Smooth muscle cell (in vitro differentiated cells): ENCODE data around the gene KRTAP10-2. TPM values are rescaled to one million over a fixed set of nuclear protein-coding genes. Genes with fewer than 3 reads are reported as not detected.
"Not testable (repeated sequence)": the region's sequence is repeated elsewhere in the genome, so short reads cannot be mapped to it uniquely, and the experiment has no call there.

ENCODE experiments used
- DNase-seq: peaks from one replicate; lab custom pipeline; 2025; ENCODE audit not compliant: unreplicated experiment; lab: John Stamatoyannopoulos, UW
- H2AFZ ChIP-seq: fragments of 200-600 bp; sonication (generic); 2 replicates; pipeline ENCODE4 v1.6.0; 2016; ENCODE audit warnings: antibody characterized with exemption, low read depth, mild to moderate bottlenecking
- H3F3A ChIP-seq: fragments of 200-600 bp; sonication (generic); 2 replicates; pipeline ENCODE4 v1.6.0; 2017; ENCODE audit warnings: antibody characterized with exemption, low read depth
- H3K27ac ChIP-seq: fragments of 200-600 bp; sonication (generic); 2 replicates; pipeline ENCODE4 v1.5.1; 2016; ENCODE audit warnings: low read depth, mild to moderate bottlenecking
- H3K27me3 ChIP-seq: fragments of 200-600 bp; sonication (generic); 2 replicates; pipeline ENCODE4 v1.6.1; 2016; ENCODE audit warnings: low read depth, mild to moderate bottlenecking
- H3K36me3 ChIP-seq: fragments of 200-600 bp; sonication (generic); 2 replicates; pipeline ENCODE4 v1.5.1; 2016; ENCODE audit warnings: low read depth
- H3K4me1 ChIP-seq: fragments of 200-600 bp; sonication (generic); 2 replicates; pipeline ENCODE4 v1.5.1; 2016; ENCODE audit warnings: low read depth
- H3K4me2 ChIP-seq: fragments of 200-600 bp; sonication (generic); 2 replicates; pipeline ENCODE4 v1.6.0; 2016; ENCODE audit warnings: mild to moderate bottlenecking
- H3K4me3 ChIP-seq: fragments of 200-600 bp; sonication (generic); 2 replicates; pipeline ENCODE4 v1.5.1; 2016; ENCODE audit warnings: mild to moderate bottlenecking
- H3K79me2 ChIP-seq: fragments of 200-600 bp; sonication (generic); 2 replicates; pipeline ENCODE4 v1.6.0; 2016; ENCODE audit warnings: low read depth, mild to moderate bottlenecking
- H3K9ac ChIP-seq: fragments of 200-600 bp; sonication (generic); 2 replicates; pipeline ENCODE4 v1.6.0; 2016; ENCODE audit warnings: low read depth
- H3K9me3 ChIP-seq: fragments of 200-600 bp; sonication (generic); replicated peaks from 2 replicates; pipeline ENCODE4 v1.5.1; 2016; ENCODE audit warnings: low read depth
- H4K20me1 ChIP-seq: fragments of 200-600 bp; sonication (generic); 2 replicates; pipeline ENCODE4 v1.6.0; 2016; ENCODE audit warnings: low read depth
- WGBS: methylation state at CpG from one replicate; pipeline ENCODE4 v1.1.7; 2016; ENCODE audit warnings: low lambda C conversion rate; 5-methylcytosine and 5-hydroxymethylcytosine counted together
- polyA plus RNA-seq: library from polyadenylated mRNA; unstranded; fragments of >200 nt; fragmentation: Nextera tagmentation; extraction: Ambion mirVana; gene quantifications from 2 replicates; pipeline ENCODE4 v1.2.1, GENCODE V29; 2016
- total RNA-seq: library from RNA; depleted of rRNA; stranded (reverse); fragments of >200 nt; gene quantifications from 2 replicates; pipeline ENCODE4 v1.2.3, GENCODE V29; 2014
- TF ChIP-seq, protein P1 (sequence below): fragments of 200-600 bp; sonication (generic); IDR thresholded peaks from 2 replicates; pipeline ENCODE4 v1.5.1; 2017; ENCODE audit warnings: borderline replicate concordance, mild to moderate bottlenecking, antibody characterized with exemption; ENCODE audit not compliant: insufficient read depth, poor library complexity, severe bottlenecking

The KRTAP10-2 gene
- total and polyA plus RNA-seq, 2 experiments from 2014 or later, result not detected

DNA sequence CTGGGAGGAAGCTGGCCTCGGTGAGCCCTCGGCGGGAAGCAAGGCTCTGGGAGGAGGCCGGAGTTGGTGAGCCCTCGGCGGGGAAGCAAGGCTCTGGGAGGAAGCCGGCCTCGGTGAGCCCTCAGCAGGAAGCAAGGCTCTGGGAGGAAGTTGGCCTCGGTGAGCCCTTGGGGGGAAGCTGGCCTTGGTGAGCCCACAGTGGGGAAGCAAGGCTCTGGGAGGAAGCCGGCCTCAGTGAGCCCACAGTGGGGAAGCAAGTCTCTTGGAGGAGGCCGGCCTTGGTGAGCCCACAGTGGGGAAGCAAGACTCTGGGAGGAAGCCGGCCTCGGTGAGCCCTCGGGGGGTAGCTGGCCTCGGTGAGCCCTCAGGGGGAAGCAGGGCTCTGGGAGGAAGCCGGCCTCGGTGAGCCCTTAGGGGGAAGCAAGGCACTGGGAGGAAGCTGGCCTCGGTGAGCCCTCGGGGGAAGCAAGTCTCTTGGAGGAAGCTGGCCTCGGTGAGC is 47.4 kb downstream of the KRTAP10-2 start:
- DNase-seq, result no peak
- Histone ChIP-seq H3K79me2 (no peaks in the 10 kb centered on the region), H3K27ac (no peak overlapping the region), H3K9ac (no peak overlapping the region), H4K20me1 (peaks cover 14% of the 10 kb centered on the region), H3K4me2 (no peak overlapping the region), H2AFZ (no peak overlapping the region), H3K27me3 (no peaks in the 10 kb centered on the region), H3K9me3 (no peaks in the 10 kb centered on the region), H3K36me3 (no peaks in the 10 kb centered on the region), H3F3A (no peaks in the 10 kb centered on the region), H3K4me1 (no peaks in the 10 kb centered on the region), H3K4me3 (no peak overlapping the region)
- 91% methylated on average over 20 of the region's 20 CpGs for WGBS
- TF ChIP-seq, protein P1, sequence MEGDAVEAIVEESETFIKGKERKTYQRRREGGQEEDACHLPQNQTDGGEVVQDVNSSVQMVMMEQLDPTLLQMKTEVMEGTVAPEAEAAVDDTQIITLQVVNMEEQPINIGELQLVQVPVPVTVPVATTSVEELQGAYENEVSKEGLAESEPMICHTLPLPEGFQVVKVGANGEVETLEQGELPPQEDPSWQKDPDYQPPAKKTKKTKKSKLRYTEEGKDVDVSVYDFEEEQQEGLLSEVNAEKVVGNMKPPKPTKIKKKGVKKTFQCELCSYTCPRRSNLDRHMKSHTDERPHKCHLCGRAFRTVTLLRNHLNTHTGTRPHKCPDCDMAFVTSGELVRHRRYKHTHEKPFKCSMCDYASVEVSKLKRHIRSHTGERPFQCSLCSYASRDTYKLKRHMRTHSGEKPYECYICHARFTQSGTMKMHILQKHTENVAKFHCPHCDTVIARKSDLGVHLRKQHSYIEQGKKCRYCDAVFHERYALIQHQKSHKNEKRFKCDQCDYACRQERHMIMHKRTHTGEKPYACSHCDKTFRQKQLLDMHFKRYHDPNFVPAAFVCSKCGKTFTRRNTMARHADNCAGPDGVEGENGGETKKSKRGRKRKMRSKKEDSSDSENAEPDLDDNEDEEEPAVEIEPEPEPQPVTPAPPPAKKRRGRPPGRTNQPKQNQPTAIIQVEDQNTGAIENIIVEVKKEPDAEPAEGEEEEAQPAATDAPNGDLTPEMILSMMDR, result no peak

DNA sequence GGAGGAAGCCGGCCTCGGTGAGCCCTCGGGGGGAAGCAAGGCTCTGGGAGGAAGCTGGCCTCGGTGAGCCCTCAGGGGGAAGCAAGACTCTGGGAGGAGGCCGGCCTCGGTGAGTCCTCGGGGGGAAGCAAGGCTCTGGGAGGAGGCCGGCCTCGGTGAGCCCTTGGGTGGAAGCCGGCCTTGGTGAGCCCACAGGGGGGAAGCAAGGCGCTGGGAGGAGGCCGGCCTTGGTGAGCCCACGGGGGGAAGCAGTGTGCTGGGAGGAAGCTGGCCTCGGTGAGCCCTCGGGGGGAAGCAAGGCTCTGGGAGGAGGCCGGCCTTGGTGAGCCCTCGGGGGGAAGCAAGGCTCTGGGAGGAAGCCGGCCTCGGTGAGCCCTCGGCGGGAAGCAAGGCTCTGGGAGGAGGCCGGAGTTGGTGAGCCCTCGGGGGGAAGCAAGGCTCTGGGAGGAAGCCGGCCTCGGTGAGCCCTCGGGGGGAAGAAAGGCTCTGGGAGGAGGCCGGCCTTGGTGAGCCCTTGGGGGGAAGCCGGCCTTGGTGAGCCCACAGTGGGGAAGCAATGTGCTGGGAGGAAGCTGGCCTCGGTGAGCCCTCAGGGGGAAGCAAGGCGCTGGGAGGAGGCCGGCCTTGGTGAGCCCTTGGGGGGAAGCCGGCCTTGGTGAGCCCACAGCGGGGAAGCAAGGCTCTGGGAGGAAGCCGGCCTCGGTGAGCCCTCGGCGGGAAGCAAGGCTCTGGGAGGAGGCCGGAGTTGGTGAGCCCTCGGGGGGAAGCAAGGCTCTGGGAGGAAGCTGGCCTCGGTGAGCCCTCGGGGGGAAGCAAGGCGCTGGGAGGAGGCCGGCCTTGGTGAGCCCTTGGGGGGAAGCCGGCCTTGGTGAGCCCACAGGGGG is 48.1 kb downstream of the KRTAP10-2 start:
- H3K9me3 ChIP-seq, H3F3A ChIP-seq, H3K36me3 ChIP-seq, H3K4me2 ChIP-seq, H3K9ac ChIP-seq, H3K27me3 ChIP-seq, H3K4me3 ChIP-seq, DNase-seq, H3K4me1 ChIP-seq, H3K79me2 ChIP-seq, H3K27ac ChIP-seq, H2AFZ ChIP-seq: not testable (repeated sequence)
- 96% methylated on average over 40 of the region's 44 CpGs for WGBS
- peaks cover 14% of the 10 kb centered on the region for H4K20me1 ChIP-seq

DNA sequence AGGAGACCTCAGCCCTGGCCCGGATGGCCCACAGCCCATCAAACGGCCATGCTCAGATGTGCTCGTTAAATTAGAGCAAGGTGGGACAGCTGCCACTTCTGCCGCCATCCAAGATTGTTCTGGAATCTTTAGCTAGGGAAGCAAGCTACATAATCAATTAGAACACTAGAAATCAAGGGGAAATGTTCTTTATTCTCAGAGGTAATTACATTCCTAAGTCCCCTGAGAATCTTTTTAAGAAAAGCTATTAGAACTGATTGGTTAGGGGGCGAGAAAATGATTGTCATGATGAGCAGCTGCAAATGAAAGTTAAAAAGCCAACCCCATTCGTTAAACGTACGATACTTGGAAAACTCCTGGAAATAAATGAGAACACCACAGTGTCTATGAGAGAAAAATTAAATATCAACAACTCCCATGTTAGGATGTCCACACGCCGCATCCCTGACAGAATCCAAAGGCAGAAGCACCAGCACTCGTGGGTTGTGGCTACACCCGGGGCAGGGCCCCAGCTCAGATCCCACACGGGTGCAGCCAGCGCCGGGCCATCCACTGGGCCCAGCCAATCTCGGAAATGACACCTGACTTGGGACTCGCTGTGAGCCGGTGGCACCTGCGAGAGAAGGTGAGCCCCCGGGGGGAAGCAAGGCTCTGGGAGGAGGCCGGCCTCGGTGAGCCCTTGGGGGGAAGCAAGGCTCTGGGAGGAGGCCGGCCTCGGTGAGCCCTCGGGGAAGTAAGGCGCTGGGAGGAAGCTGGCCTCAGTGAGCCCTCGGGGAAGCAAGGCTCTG is 48.9 kb downstream of the KRTAP10-2 start:
- no peaks in the 10 kb centered on the region for H3K36me3 ChIP-seq
- TF ChIP-seq, protein P1, result no peak
- no peak overlapping the region for H2AFZ ChIP-seq
- no peaks in the 10 kb centered on the region for H3F3A ChIP-seq
- 95% methylated on average over 26 of the region's 27 CpGs for WGBS
- H3K4me1 ChIP-seq, result no peaks in the 10 kb centered on the region
- H3K9ac ChIP-seq, result no peak overlapping the region
- H3K27ac ChIP-seq, result no peak overlapping the region
- H3K4me3 ChIP-seq, result no peak overlapping the region
- H3K79me2 ChIP-seq, result no peaks in the 10 kb centered on the region
- no peaks in the 10 kb centered on the region for H3K9me3 ChIP-seq
- H3K27me3 ChIP-seq, result no peaks in the 10 kb centered on the region
- no peak overlapping the region for H3K4me2 ChIP-seq
- peaks cover 14% of the 10 kb centered on the region for H4K20me1 ChIP-seq
- DNase-seq, result no peak

Other genes with a start within 250 kb of the KRTAP10-2 start
- gene CFAP410, start 212.1 kb downstream of the KRTAP10-2 start, total RNA-seq, result 6.5 and 12.4 TPM in 2 replicates
- 21.7 and 28.3 TPM in 2 replicates for gene CFAP410, start 212.1 kb downstream of the KRTAP10-2 start, polyA plus RNA-seq
- gene TRPM2, start 197.9 kb downstream of the KRTAP10-2 start, total RNA-seq, result 0.31 TPM in 1 of 2 replicates, not detected in the other
- not detected in 2 replicates for gene TRPM2, start 197.9 kb downstream of the KRTAP10-2 start, polyA plus RNA-seq
- gene LRRC3, start 96.0 kb downstream of the KRTAP10-2 start, total RNA-seq, result 3.3 and 4.9 TPM in 2 replicates
- gene LRRC3, start 96.0 kb downstream of the KRTAP10-2 start, polyA plus RNA-seq, result 5.3 and 5.8 TPM in 2 replicates
- gene KRTAP10-1, start 11.3 kb downstream of the KRTAP10-2 start, total RNA-seq, result not detected in 2 replicates
- gene KRTAP10-1, start 11.3 kb downstream of the KRTAP10-2 start, polyA plus RNA-seq, result 0.67 TPM in 1 of 2 replicates, not detected in the other
- not detected in 2 replicates for gene KRTAP10-3, start 7.3 kb upstream of the KRTAP10-2 start, total RNA-seq
- gene KRTAP10-3, start 7.3 kb upstream of the KRTAP10-2 start, polyA plus RNA-seq, result not detected in 2 replicates
- gene KRTAP10-4, start 22.2 kb upstream of the KRTAP10-2 start, total RNA-seq, result not detected in 2 replicates
- gene KRTAP10-4, start 22.2 kb upstream of the KRTAP10-2 start, polyA plus RNA-seq, result not detected in 2 replicates
- gene KRTAP10-5, start 29.1 kb upstream of the KRTAP10-2 start, total RNA-seq, result not detected in 2 replicates
- not detected in 2 replicates for gene KRTAP10-5, start 29.1 kb upstream of the KRTAP10-2 start, polyA plus RNA-seq
- not detected in 2 replicates for gene KRTAP10-6, start 41.0 kb upstream of the KRTAP10-2 start, total RNA-seq
- gene KRTAP10-6, start 41.0 kb upstream of the KRTAP10-2 start, polyA plus RNA-seq, result 0.38 TPM in 1 of 2 replicates, not detected in the other
- gene KRTAP10-7, start 49.1 kb upstream of the KRTAP10-2 start, total RNA-seq, result not detected in 2 replicates
- gene KRTAP10-7, start 49.1 kb upstream of the KRTAP10-2 start, polyA plus RNA-seq, result not detected in 2 replicates
- gene KRTAP10-8, start 60.6 kb upstream of the KRTAP10-2 start, total RNA-seq, result not detected in 2 replicates
- gene KRTAP10-8, start 60.6 kb upstream of the KRTAP10-2 start, polyA plus RNA-seq, result not detected in 2 replicates
- not detected in 2 replicates for gene KRTAP10-9, start 75.6 kb upstream of the KRTAP10-2 start, total RNA-seq
- gene KRTAP10-9, start 75.6 kb upstream of the KRTAP10-2 start, polyA plus RNA-seq, result not detected in 2 replicates
- not detected in 2 replicates for gene KRTAP10-10, start 85.9 kb upstream of the KRTAP10-2 start, total RNA-seq
- not detected in 2 replicates for gene KRTAP10-10, start 85.9 kb upstream of the KRTAP10-2 start, polyA plus RNA-seq
- gene KRTAP10-11, start 94.9 kb upstream of the KRTAP10-2 start, total RNA-seq, result not detected in 2 replicates
- gene KRTAP10-11, start 94.9 kb upstream of the KRTAP10-2 start, polyA plus RNA-seq, result not detected in 2 replicates
- not detected in 2 replicates for gene KRTAP12-4, start 103.2 kb upstream of the KRTAP10-2 start, total RNA-seq
- not detected in 2 replicates for gene KRTAP12-4, start 103.2 kb upstream of the KRTAP10-2 start, polyA plus RNA-seq
- gene KRTAP12-3, start 106.4 kb upstream of the KRTAP10-2 start, total RNA-seq, result not detected in 2 replicates
- gene KRTAP12-3, start 106.4 kb upstream of the KRTAP10-2 start, polyA plus RNA-seq, result not detected in 2 replicates
- not detected in 2 replicates for gene KRTAP12-2, start 115.4 kb upstream of the KRTAP10-2 start, total RNA-seq
- not detected in 2 replicates for gene KRTAP12-2, start 115.4 kb upstream of the KRTAP10-2 start, polyA plus RNA-seq
- gene KRTAP12-1, start 130.7 kb upstream of the KRTAP10-2 start, total RNA-seq, result not detected in 2 replicates
- gene KRTAP12-1, start 130.7 kb upstream of the KRTAP10-2 start, polyA plus RNA-seq, result not detected in 2 replicates
- not detected in 2 replicates for gene KRTAP10-12, start 145.7 kb upstream of the KRTAP10-2 start, total RNA-seq
- gene KRTAP10-12, start 145.7 kb upstream of the KRTAP10-2 start, polyA plus RNA-seq, result not detected in 2 replicates
- not detected in 2 replicates for gene TSPEAR, start 160.1 kb upstream of the KRTAP10-2 start, total RNA-seq
- 0.71 and 1.7 TPM in 2 replicates for gene TSPEAR, start 160.1 kb upstream of the KRTAP10-2 start, polyA plus RNA-seq